Measurements from ENCODE around the gene TOB2. TPM values are rescaled to one million over a fixed set of nuclear protein-coding genes. Genes with fewer than 3 reads are reported as not detected.

Gene TOB2
- total RNA-seq, 1 donor from 2014 or later, result 63.6 TPM

DNA sequence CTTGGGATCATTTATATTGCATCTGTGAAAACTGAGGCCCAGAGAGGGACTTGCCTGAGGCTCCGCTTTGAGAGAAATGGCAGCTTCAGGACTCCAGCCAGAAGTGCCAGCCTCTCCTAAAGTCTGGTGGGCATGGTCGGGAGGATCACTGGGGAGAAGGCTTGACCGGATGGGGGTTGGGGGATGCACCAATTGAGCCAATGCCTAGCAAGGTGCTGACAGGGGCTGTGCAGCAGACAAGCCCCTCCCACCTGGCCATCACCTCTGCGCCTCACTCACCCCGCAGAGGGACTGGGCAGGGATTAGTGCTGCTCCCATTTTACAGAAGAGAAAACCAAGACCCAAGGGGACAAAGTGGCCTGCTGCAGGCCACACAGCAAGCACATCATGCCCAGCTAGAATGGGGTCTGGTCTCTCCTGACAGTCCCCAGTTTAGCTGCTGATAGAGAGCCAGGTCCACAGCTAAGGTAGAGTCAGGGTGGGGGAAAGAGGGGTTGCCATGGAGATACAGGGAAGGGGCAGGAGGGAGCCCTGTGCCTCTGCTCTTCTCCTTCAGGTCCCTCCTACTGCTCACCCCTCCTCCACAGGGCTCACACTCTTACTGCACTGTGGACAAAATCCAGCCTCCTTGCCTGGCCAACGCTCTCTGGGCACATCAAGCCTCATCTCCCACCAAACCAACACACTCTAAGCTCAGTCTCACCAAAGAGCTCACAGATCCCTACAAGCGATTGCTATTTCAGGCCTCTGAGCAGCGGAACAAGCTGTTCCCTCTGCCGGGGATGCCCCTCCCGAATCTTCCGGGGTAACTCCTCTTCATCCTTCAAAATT is 35.4 kb downstream of the TOB2 start:
- Histone ChIP-seq H3K36me3 (no peaks in the 10 kb centered on the region), H3K27ac (replicated peaks) (peak overlapping the region; percentile 100), H3K4me3 (peak overlapping the region; percentile 19), H3K27me3 (ENCODE audit: low read depth) (no peaks in the 10 kb centered on the region), H3K9me3 (replicated peaks) (no peaks in the 10 kb centered on the region), H3K4me1 (peaks cover 69% of the 10 kb centered on the region)
- intact Hi-C loops (cut with micrococcal nuclease), result no loop called here
- peak; percentile 40 for DNase-seq
- TF ChIP-seq, protein P1, sequence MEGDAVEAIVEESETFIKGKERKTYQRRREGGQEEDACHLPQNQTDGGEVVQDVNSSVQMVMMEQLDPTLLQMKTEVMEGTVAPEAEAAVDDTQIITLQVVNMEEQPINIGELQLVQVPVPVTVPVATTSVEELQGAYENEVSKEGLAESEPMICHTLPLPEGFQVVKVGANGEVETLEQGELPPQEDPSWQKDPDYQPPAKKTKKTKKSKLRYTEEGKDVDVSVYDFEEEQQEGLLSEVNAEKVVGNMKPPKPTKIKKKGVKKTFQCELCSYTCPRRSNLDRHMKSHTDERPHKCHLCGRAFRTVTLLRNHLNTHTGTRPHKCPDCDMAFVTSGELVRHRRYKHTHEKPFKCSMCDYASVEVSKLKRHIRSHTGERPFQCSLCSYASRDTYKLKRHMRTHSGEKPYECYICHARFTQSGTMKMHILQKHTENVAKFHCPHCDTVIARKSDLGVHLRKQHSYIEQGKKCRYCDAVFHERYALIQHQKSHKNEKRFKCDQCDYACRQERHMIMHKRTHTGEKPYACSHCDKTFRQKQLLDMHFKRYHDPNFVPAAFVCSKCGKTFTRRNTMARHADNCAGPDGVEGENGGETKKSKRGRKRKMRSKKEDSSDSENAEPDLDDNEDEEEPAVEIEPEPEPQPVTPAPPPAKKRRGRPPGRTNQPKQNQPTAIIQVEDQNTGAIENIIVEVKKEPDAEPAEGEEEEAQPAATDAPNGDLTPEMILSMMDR (IDR thresholded peaks at IDR 0.05; ENCODE audit: borderline replicate concordance), result no peak

DNA sequence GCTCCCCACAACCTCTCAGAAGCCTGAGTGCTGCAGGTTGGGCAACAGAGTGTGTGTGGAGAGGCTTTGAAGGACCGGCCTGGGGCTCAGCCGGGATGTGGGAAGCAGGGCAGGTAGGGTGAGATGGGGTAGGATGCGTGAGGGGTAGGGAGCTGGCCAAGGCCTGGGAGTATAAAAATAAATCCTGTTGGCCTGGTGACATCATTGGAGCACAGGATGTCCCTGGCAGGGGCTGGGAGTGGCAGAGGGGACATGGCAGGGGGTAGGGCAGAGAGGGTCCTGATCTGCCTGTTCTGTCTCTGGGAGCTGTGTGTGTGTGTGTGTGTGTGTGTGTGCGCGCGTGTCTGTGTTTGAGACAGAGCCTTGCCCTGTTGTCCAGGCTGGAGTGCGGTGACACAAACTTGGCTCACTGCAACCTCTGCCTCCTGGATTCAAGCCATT is 36.3 kb downstream of the TOB2 start:
- Histone ChIP-seq H3K9me3 (replicated peaks) (no peaks in the 10 kb centered on the region), H3K4me1 (peaks cover 61% of the 10 kb centered on the region), H3K36me3 (no peaks in the 10 kb centered on the region), H3K27ac (replicated peaks) (peak overlapping the region; percentile 100), H3K4me3 (no peak overlapping the region), H3K27me3 (ENCODE audit: low read depth) (no peaks in the 10 kb centered on the region)
- intact Hi-C loops (cut with micrococcal nuclease), result no loop called here
- DNase-seq, result peak; percentile 69
- TF ChIP-seq, protein P1 (IDR thresholded peaks at IDR 0.05; ENCODE audit: borderline replicate concordance), result no peak

DNA sequence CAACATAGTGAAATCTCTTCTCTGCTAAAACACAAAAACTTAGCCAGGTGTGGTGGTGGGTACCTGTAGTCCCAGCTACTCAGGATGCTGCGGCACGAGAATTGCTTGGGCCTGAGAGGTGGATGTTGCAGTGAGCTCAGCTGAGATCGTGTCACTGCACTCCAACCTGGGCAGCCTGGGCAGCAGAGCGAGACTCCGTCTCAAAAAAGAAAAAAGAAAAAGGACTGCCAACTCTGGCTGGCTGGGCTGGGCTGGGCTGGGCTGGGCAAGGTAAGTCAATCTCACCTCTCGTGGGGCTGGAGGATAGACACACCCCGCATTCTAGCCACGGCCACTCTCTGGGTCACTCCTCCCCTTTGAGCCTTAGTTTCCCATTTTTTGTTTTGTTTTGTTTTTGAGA is 37.9 kb downstream of the TOB2 start:
- no peaks in the 10 kb centered on the region for H3K36me3 ChIP-seq
- peaks cover 54% of the 10 kb centered on the region for H3K4me1 ChIP-seq
- peak overlapping the region; percentile 100 for H3K27ac ChIP-seq (replicated peaks)
- no peaks in the 10 kb centered on the region for H3K9me3 ChIP-seq (replicated peaks)
- TF ChIP-seq, protein P1 (IDR thresholded peaks at IDR 0.05; ENCODE audit: borderline replicate concordance), result no peak
- DNase-seq, result no peak
- H3K27me3 ChIP-seq (ENCODE audit: low read depth), result no peaks in the 10 kb centered on the region
- intact Hi-C loops (cut with micrococcal nuclease), result no loop called here
- no peak overlapping the region for H3K4me3 ChIP-seq

DNA sequence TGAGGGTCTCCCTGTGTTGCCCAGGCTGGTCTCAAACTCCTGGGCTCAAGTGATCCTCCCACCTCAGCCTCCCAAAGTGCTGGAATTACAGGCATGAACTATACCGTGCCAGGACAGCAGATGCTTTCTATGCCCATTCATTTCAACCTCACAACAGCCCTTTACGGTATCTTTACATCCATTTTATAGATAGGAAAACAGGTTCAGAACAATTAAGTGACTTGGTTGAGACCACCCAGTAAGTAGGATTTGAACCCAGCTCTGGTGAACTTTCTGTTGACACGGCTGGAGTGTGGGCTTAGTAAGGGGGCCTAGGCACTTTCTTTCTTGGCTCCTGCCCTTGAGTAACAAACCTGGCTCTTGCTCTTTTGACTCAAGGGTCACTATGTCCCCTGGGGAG is 39.2 kb downstream of the TOB2 start:
- no peaks in the 10 kb centered on the region for H3K36me3 ChIP-seq
- no peak for DNase-seq
- H3K4me3 ChIP-seq, result no peak overlapping the region
- no peaks in the 10 kb centered on the region for H3K9me3 ChIP-seq (replicated peaks)
- H3K27ac ChIP-seq (replicated peaks), result no peak overlapping the region
- H3K27me3 ChIP-seq (ENCODE audit: low read depth), result no peaks in the 10 kb centered on the region
- H3K4me1 ChIP-seq, result peaks cover 54% of the 10 kb centered on the region
- TF ChIP-seq, protein P1 (IDR thresholded peaks at IDR 0.05; ENCODE audit: borderline replicate concordance), result no peak
- intact Hi-C loops (cut with micrococcal nuclease), result no loop called here

DNA sequence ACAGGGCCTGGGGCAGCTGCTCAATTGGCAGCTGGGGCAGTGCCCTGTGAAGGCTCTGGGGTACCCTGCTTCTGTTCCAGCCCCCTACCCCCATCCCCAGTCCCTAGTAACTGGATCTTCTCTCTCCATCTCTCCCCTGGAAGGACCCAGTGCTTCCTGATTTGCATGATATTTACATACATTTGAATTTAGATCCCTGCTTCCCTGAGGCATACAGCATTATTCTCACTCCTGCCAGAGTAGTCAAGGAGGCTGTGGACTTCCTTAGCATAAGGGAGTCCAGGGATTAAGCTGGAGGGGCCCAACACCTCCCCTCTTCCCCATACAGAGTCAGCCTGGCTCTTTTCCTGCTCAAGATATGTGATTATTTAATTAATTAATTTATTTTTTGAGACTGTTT is 40.2 kb downstream of the TOB2 start:
- no peak overlapping the region for H3K27ac ChIP-seq (replicated peaks)
- H3K4me3 ChIP-seq, result no peak overlapping the region
- intact Hi-C loops (cut with micrococcal nuclease), result no loop called here
- H3K4me1 ChIP-seq, result peaks cover 54% of the 10 kb centered on the region
- no peaks in the 10 kb centered on the region for H3K36me3 ChIP-seq
- no peaks in the 10 kb centered on the region for H3K27me3 ChIP-seq (ENCODE audit: low read depth)
- no peaks in the 10 kb centered on the region for H3K9me3 ChIP-seq (replicated peaks)
- DNase-seq, result no peak
- TF ChIP-seq, protein P1 (IDR thresholded peaks at IDR 0.05; ENCODE audit: borderline replicate concordance), result no peak

Data from left ventricle myocardium inferior (tissue), 1 donor.